HG02970 (cell line): ENCODE results near the gene FCN1.

Source experiments
- ATAC-seq: cut with Tn5 transposase; IDR thresholded peaks from one replicate; pipeline ENCODE4 v1.9.1; 2021; ENCODE audit warnings: mild to moderate bottlenecking, moderate library complexity, moderate number of reproducible peaks; ENCODE audit not compliant: unreplicated experiment, low FRiP score

FCN1 gene

DNA sequence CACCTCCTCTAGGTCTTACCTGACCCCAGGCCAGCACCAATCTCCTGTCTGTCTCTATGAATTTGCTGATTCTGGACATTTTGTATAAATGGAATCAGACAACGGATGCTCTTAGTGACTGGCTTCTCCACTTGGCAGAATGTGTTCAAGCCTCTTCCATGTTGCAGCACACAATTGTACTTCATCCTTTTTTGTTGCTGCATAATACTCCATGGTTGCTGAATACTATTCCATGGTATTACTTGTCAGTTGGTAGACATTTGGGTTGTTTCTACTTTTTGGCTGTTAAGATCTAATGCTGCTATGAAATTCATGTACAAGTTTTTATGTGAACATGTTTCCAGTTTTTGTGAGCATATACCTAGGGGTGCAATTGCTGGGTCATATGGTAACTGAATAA lies 34.3 kb upstream of the FCN1 start:
- no peak for ATAC-seq

DNA sequence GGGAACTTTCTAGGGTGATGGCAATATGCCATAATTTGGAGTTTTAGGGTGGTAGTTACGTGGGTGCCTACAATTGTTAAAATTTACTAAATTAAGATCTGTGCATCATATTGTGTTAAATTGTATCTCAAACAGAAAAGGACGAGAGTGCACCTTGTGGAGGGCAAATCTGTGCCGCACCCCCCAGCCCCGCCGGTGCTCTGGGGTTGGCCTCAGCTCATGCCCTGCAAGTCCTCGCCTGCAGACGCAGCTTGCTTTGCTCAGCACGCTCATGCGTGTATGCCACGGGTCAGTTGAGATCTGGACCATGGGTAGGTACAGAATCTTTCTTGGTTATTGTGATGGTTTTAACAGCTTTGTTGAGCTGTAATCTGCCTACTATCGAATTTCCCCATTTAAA lies 33.7 kb upstream of the FCN1 start:
- no peak for ATAC-seq

DNA sequence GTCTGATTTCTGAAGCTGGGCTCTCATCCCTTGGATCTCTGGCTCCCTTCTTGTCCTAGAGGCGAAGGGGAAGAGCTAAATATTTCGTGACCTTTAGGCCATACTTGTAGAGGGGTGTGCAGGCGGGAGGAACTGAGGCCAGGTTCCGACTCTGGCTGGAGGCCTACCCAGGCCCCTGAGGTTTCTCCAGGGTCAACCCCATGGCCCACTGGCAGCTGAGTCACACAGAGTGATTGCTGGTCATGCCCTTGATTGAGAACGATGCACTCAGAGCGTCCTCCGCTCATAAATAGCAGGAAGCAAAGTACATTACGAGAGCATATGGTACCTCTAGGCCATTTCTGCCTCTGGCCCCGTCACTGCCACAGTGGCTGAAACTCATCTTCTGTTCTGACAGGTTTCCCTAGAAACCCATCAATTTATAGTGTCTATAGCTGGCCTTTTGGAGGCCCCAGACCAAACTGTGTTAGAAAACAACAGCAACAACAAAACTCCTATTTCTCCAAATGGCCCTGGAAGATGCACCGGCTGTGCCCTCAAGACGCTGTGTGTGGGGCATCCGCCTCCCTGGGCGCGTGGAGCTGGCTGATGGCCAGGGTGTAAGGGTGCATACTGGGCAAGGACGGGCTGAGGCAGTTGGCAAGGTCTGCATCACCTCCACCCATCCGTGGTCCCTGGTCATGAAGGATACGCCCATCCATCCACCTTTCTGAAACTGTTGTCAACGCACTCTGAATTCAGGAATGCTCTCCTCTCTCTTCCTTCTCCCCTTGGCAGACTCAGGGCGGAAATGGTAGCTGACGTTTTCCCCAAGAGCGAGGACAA lies 32.9 kb upstream of the FCN1 start:
- no peak for ATAC-seq

GRCh38 chr9:134949681-134950385 lies 32.1 kb upstream of the FCN1 start:
- ATAC-seq: no peak

GRCh38 chr9:134948149-134948548 lies 30.4 kb upstream of the FCN1 start:
- ATAC-seq: no peak

GRCh38 chr9:134947265-134947955 lies 29.7 kb upstream of the FCN1 start:
- no peak for ATAC-seq

GRCh38 chr9:134946663-134947062 lies 29.0 kb upstream of the FCN1 start:
- no peak for ATAC-seq

DNA sequence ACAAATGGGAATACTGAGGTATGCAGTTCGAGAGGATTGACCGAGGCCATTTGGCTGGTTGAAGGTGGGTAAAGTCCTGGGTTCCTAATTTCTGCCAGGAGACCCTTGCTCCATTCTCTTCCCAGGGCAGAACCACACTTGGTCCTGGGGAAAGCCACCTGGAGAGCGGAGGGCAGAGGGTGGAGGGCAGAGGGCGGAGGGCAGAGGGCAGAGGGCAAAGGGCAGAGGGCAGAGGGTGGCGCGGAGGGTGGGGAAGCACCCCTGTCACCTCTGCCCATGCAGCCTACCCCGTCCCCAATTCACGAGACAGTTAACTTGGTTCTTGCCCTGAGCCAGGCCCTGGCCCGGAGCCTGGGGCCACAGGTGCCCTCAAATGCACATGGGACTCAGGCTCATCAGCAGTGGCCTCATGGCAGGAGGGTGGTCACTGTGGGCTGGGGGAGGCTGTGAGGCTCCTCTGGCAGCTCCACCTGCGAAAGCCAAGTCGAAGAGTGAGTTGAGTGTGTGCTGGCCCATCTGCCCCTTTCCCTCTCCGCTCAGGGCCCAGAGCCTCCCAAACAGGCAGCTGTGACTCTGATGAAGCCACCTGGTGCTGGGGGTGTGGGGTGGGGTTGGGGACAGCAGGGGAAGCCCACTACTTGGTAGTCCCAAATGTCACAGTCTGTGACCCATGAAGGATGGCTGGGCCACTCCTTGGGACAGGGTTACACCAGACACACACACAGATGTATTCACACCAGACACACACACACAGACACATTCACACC lies 28.0 kb upstream of the FCN1 start:
- ATAC-seq: no peak

- no peak for ATAC-seq
These were observed 27.2 kb upstream of the FCN1 start for GRCh38 chr9:134944916-134945315.

GRCh38 chr9:134944351-134944802 lies 26.7 kb upstream of the FCN1 start:
- ATAC-seq: no peak

- ATAC-seq: no peak
These were observed 26.1 kb upstream of the FCN1 start for GRCh38 chr9:134943836-134944235.

GRCh38 chr9:134943411-134943810 lies 25.7 kb upstream of the FCN1 start:
- no peak for ATAC-seq

DNA sequence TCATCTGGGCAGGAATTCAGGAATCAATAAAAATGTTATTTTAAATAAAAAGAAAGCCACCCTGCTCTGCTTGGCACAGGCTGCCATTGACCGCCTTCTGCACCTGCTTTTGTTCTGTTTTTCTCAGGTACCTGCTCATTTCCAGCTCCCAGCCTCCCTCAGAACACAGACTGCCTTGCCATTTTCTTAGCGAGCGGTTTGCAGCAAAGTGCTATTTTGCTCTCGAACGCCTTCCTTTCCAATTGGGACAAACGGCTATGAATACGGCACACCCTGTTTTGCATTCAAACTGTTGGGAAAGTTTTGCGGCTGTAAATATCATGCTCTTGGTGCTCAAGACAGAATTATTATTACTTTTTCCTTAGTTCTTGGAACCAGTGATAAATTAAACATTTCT lies 25.1 kb upstream of the FCN1 start:
- ATAC-seq: no peak

- ATAC-seq: no peak
These were observed 24.5 kb upstream of the FCN1 start for GRCh38 chr9:134942011-134942787.

DNA sequence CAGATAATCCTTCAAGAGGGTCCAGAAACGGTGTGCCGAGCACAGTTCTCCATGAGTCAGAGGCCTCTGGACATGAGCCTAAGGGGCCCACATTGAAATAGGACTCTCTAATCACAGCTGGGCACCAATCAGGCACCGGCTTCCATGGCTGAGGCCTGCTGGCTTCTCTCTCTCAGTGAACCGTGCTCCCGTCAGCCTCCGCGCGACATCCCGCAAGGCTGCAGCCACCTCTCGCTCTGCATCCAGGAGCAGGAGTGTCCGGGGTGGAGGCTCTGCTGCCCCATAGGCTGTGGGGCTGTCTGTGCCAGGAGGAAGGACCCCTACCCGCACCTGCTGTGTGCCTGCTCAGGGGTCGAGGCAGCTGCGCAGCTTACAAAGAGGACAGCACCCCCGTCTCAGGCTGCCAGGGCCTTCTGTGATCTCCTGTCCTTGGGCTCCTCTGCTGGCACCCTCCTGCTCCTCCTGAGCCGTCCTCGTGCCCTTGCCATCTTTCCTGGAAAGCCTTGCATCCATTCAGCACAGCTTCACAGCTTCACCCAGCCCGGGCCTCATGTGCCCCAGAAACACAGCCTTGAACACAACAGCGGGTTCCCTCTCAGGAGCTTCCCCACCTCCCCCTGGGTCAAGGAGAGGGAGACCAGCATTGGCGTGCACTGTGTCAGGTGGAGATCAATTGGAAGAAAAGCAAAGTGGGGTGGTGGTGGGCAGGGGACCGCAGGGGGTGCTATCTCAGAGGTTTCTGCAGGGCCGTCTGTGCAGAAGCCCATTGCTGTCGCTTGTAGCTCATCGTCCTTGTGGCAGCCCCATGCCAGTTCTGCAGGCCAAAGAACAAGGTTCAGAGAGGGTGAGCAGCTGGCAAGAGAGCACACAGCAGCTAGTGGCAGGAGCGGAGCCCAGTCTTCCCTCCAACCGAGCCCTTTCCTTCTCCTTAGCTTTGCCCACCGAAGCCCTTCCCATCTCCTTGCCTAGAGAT lies 22.8 kb upstream of the FCN1 start:
- no peak for ATAC-seq

DNA sequence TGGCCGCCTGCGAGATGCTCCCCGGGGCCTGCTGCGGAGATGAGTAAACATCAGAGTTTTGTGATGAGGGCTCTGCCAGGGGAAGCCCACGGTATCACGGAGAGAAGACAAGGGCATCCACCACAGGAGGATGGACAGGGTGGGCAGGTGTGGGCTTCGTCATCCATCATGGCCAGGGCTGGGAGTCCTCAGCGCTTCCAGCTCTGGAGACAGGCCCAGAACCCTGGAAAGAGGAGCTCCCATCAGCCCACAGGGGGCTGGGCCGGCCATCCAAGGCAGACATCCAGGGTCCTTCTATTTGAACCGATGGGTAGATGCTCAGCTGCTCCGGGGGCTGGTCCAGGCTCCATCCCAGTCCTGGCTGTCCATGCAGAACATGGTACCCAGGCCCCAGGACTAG lies 22.1 kb upstream of the FCN1 start:
- ATAC-seq: no peak

DNA sequence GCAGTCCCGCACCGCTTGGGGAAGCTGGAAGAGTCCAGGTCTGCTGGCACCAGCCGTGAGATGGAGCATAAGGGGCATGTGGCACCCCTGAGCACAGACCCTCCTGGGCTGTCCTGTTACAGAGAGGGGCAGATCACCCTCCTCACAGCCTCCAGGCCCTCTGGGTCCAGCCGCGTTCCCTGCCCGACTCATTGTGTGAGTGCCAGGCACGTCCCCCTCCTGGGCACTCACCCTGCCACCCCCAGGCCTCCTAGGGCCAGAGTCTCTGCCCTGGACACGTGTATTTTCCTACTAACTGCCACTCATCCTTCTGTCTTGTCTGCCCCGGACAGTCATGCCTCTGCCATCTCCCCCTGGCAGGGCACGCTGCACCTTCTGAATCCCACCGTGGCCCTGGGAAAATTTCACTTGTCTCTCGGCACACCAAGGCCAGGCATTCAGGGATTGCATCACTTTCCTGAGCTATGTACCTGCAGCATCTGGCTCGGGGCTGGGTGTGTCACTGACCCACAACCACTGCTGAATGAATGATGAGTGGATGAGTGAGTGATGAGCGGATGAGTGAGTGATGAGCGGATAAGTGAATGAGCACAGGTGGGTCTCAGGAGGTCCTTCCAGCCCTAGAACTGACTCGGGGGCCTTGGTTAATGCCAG lies 21.5 kb upstream of the FCN1 start:
- no peak for ATAC-seq
